HG03135 (cell line): ENCODE measurements around the gene BCR.
"Not testable (repeated sequence)": the region's sequence is repeated elsewhere in the genome, so short reads cannot be mapped to it uniquely, and the experiment has no call there.

Experiments used
- ATAC-seq: cut with Tn5 transposase; IDR thresholded peaks from one replicate; pipeline ENCODE4 v1.9.1; 2021; ENCODE audit warnings: mild to moderate bottlenecking, moderate library complexity; ENCODE audit not compliant: unreplicated experiment

BCR gene

GRCh38 chr22:23285734-23286133 is 105.4 kb downstream of the BCR start:
- ATAC-seq, result no peak

- ATAC-seq, result no peak
These were observed 106.0 kb downstream of the BCR start for GRCh38 chr22:23286296-23286695.

- no peak for ATAC-seq
These were observed 107.1 kb downstream of the BCR start for GRCh38 chr22:23287136-23288095.

- ATAC-seq, result no peak
These were observed 108.2 kb downstream of the BCR start for GRCh38 chr22:23288301-23289129.

- no peak for ATAC-seq
These were observed 108.8 kb downstream of the BCR start for GRCh38 chr22:23289130-23289503.

GRCh38 chr22:23289851-23290724 is 109.8 kb downstream of the BCR start:
- ATAC-seq, result no peak

GRCh38 chr22:23291806-23292452 is 111.6 kb downstream of the BCR start:
- ATAC-seq, result no peak

- ATAC-seq, result no peak
These were observed 112.4 kb downstream of the BCR start for GRCh38 chr22:23292453-23293350.

GRCh38 chr22:23293720-23294119 is 113.4 kb downstream of the BCR start:
- no peak for ATAC-seq

- ATAC-seq, result no peak
These were observed 113.9 kb downstream of the BCR start for GRCh38 chr22:23294221-23294620.

- no peak for ATAC-seq
These were observed 120.2 kb downstream of the BCR start for GRCh38 chr22:23300476-23300875.

- ATAC-seq, result no peak
These were observed 121.3 kb downstream of the BCR start for GRCh38 chr22:23301591-23301990.

- no peak for ATAC-seq
These were observed 122.1 kb downstream of the BCR start for GRCh38 chr22:23302171-23303002.

- no peak for ATAC-seq
These were observed 125.1 kb downstream of the BCR start for GRCh38 chr22:23305321-23305910.

GRCh38 chr22:23305922-23306374 is 125.6 kb downstream of the BCR start:
- ATAC-seq, result no peak

- no peak for ATAC-seq
These were observed 126.2 kb downstream of the BCR start for GRCh38 chr22:23306438-23306921.

GRCh38 chr22:23306926-23307325 is 126.6 kb downstream of the BCR start:
- no peak for ATAC-seq

GRCh38 chr22:23307511-23307910 is 127.2 kb downstream of the BCR start:
- not testable (repeated sequence) for ATAC-seq
